ENCODE measurements around the gene GUCY1A2. TPM values are rescaled to one million over a fixed set of nuclear protein-coding genes. Genes with fewer than 3 reads are reported as not detected.

GUCY1A2 gene
- total and polyA plus RNA-seq, 2 experiments from 2014 or later, result 0.15 to 0.54 TPM

DNA sequence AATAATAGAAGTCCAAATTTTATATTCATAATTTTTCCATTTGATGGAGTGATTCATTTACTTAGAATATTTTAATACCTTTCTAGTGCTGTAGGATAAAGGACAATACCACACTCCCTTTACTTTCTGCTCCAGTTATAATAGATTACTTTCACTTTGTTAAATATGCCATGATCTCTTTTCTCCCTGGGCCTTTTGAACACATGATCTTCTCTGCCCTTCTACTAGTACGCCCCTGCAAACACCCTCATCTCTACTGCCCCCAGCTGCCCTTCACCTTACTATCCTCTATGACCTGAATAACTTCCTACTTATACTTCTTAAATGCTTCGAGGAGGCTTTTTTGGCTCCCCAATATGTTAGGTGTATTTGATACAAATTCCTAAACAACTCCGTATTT is 177.3 kb downstream of the GUCY1A2 start:
- in situ Hi-C loops (cut with MboI), result no loop called here
- DNase-seq, result no peak
- no peaks in the 10 kb centered on the region for H3K9me3 ChIP-seq (ENCODE audit: low read depth)
- H3K4me2 ChIP-seq (ENCODE audit: unreplicated experiment), result no peak overlapping the region
- no peaks in the 10 kb centered on the region for H3K9me2 ChIP-seq (ENCODE audit: insufficient read depth)
- no peak overlapping the region for H2AFZ ChIP-seq
- no peaks in the 10 kb centered on the region for H3K36me3 ChIP-seq (ENCODE audit: low read depth)
- WGBS, 2 experiments (ENCODE audit: low coverage in 1 of 2, low lambda C conversion rate in 2 of 2, missing lambda C conversion rate in 2 of 2), result 35 to 43% methylated on average over 3 of the region's 3 CpGs
- H3K27ac ChIP-seq, result no peak overlapping the region
- no peaks in the 10 kb centered on the region for H3K4me1 ChIP-seq (ENCODE audit: insufficient read depth)
- H3K79me2 ChIP-seq (ENCODE audit: insufficient read depth), result no peaks in the 10 kb centered on the region
- no peak overlapping the region for H3K4me3 ChIP-seq
- H3F3A ChIP-seq (ENCODE audit: insufficient read depth), result no peaks in the 10 kb centered on the region
- H3K27me3 ChIP-seq (replicated peaks; ENCODE audit: insufficient read depth), result no peaks in the 10 kb centered on the region
- H3K9ac ChIP-seq, result no peak overlapping the region
- TF ChIP-seq EZH2phosphoT487 (IDR thresholded peaks at IDR 0.05; ENCODE audit: insufficient read depth, low read depth), result no peak
- TF ChIP-seq EZH2 (IDR thresholded peaks at IDR 0.05; ENCODE audit: insufficient read depth, poor library complexity, severe bottlenecking), result no peak
- no peaks in the 10 kb centered on the region for H4K20me1 ChIP-seq (ENCODE audit: insufficient read depth)

GRCh38 chr11:106840146-106840545 is 178.1 kb downstream of the GUCY1A2 start:
- in situ Hi-C loops (cut with MboI), result no loop called here
- 4 to 6% methylated on average over 1 of the region's 1 CpG for WGBS, 2 experiments (ENCODE audit: low coverage in 1 of 2, low lambda C conversion rate in 2 of 2, missing lambda C conversion rate in 2 of 2)

DNA sequence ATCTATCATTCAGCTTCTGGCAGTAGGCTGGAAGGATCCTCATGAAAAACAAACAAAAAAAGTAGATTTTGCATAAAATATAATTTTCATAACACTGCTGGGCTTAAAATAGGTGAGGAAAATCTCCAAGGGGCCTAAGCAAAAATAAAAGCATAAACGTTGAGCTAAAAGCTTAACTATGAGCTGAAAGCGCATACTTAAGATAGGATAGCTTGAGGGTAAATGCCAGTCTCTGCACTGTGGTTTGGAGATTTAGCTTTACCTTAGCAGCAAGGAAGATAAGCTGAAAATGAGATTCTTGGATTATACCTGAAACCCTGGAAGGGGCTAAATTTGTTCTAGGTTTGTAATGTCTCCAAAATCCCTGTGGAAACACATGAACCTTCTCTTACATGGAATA is 183.7 kb downstream of the GUCY1A2 start:
- no peak overlapping the region for H3K4me2 ChIP-seq (ENCODE audit: unreplicated experiment)
- H3K9me3 ChIP-seq (ENCODE audit: low read depth), result no peaks in the 10 kb centered on the region
- H3K27ac ChIP-seq, result no peak overlapping the region
- no peak overlapping the region for H3K9ac ChIP-seq
- no peaks in the 10 kb centered on the region for H3K36me3 ChIP-seq (ENCODE audit: low read depth)
- H3K4me3 ChIP-seq, result no peak overlapping the region
- no peaks in the 10 kb centered on the region for H3K4me1 ChIP-seq (ENCODE audit: insufficient read depth)
- no peaks in the 10 kb centered on the region for H4K20me1 ChIP-seq (ENCODE audit: insufficient read depth)
- TF ChIP-seq EZH2 (IDR thresholded peaks at IDR 0.05; ENCODE audit: insufficient read depth, poor library complexity, severe bottlenecking) (no peak), EZH2phosphoT487 (IDR thresholded peaks at IDR 0.05; ENCODE audit: insufficient read depth, low read depth) (no peak)
- H3F3A ChIP-seq (ENCODE audit: insufficient read depth), result no peaks in the 10 kb centered on the region
- no peak overlapping the region for H2AFZ ChIP-seq
- no peaks in the 10 kb centered on the region for H3K9me2 ChIP-seq (ENCODE audit: insufficient read depth)
- in situ Hi-C loops (cut with MboI), result no loop called here
- 59 to 76% methylated on average over 2 of the region's 2 CpGs for WGBS, 2 experiments (ENCODE audit: low coverage in 1 of 2, low lambda C conversion rate in 2 of 2, missing lambda C conversion rate in 2 of 2)
- no peaks in the 10 kb centered on the region; the same call in 1 of the 2 replicates for H3K27me3 ChIP-seq (replicated peaks; ENCODE audit: insufficient read depth)
- DNase-seq, result no peak
- H3K79me2 ChIP-seq (ENCODE audit: insufficient read depth), result no peaks in the 10 kb centered on the region

More at GRCh38 chr11:106840146-106840545, 178.1 kb downstream of the GUCY1A2 start:
- H3K27ac ChIP-seq, result no peak overlapping the region
- no peak overlapping the region for H2AFZ ChIP-seq
- no peaks in the 10 kb centered on the region for H3K9me3 ChIP-seq (ENCODE audit: low read depth)
- no peak overlapping the region for H3K9ac ChIP-seq
- H3K4me3 ChIP-seq, result no peak overlapping the region
- H3K36me3 ChIP-seq (ENCODE audit: low read depth), result no peaks in the 10 kb centered on the region
- H3K27me3 ChIP-seq (replicated peaks; ENCODE audit: insufficient read depth), result no peaks in the 10 kb centered on the region
- TF ChIP-seq EZH2phosphoT487 (IDR thresholded peaks at IDR 0.05; ENCODE audit: insufficient read depth, low read depth) (no peak), EZH2 (IDR thresholded peaks at IDR 0.05; ENCODE audit: insufficient read depth, poor library complexity, severe bottlenecking) (no peak)
- no peaks in the 10 kb centered on the region for H3F3A ChIP-seq (ENCODE audit: insufficient read depth)
- no peaks in the 10 kb centered on the region for H3K9me2 ChIP-seq (ENCODE audit: insufficient read depth)
- no peaks in the 10 kb centered on the region for H3K4me1 ChIP-seq (ENCODE audit: insufficient read depth)
- H4K20me1 ChIP-seq (ENCODE audit: insufficient read depth), result no peaks in the 10 kb centered on the region
- no peak for DNase-seq
- H3K4me2 ChIP-seq (ENCODE audit: unreplicated experiment), result no peak overlapping the region
- H3K79me2 ChIP-seq (ENCODE audit: insufficient read depth), result no peaks in the 10 kb centered on the region

DNA sequence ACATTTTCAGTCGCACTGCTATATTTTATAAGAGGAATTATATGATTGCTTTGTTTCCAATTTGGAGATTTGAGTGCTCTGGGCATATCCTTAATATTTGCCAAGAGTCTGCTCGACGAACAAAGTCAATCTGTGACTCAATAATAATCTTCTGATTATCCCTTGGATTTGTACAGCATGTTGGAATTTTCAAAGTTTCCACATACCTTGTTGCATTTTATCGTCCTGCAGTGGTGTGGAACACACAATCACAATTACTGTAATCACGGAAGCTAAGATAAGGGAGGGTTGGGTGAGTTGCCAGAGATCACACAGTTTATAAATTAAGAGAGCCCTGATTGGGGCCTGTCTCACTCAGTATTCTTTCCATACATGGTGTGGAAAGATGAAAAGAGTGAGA is 189.3 kb downstream of the GUCY1A2 start:
- no peaks in the 10 kb centered on the region for H3F3A ChIP-seq (ENCODE audit: insufficient read depth)
- H3K9me2 ChIP-seq (ENCODE audit: insufficient read depth), result no peaks in the 10 kb centered on the region
- no peaks in the 10 kb centered on the region for H3K9me3 ChIP-seq (ENCODE audit: low read depth)
- TF ChIP-seq EZH2phosphoT487 (IDR thresholded peaks at IDR 0.05; ENCODE audit: insufficient read depth, low read depth) (no peak), EZH2 (IDR thresholded peaks at IDR 0.05; ENCODE audit: insufficient read depth, poor library complexity, severe bottlenecking) (no peak)
- no peaks in the 10 kb centered on the region for H3K79me2 ChIP-seq (ENCODE audit: insufficient read depth)
- no peak overlapping the region for H3K27ac ChIP-seq
- WGBS, 2 experiments (ENCODE audit: low coverage in 1 of 2, low lambda C conversion rate in 2 of 2, missing lambda C conversion rate in 2 of 2), result 27 to 36% methylated on average over 5 of the region's 5 CpGs
- no peaks in the 10 kb centered on the region for H3K4me1 ChIP-seq (ENCODE audit: insufficient read depth)
- H3K4me2 ChIP-seq (ENCODE audit: unreplicated experiment), result no peak overlapping the region
- in situ Hi-C loops (cut with MboI), result no loop called here
- no peak overlapping the region for H3K9ac ChIP-seq
- H4K20me1 ChIP-seq (ENCODE audit: insufficient read depth), result no peaks in the 10 kb centered on the region
- H2AFZ ChIP-seq, result no peak overlapping the region
- no peak overlapping the region for H3K4me3 ChIP-seq
- H3K27me3 ChIP-seq (replicated peaks; ENCODE audit: insufficient read depth), result no peaks in the 10 kb centered on the region
- no peak for DNase-seq
- no peaks in the 10 kb centered on the region for H3K36me3 ChIP-seq (ENCODE audit: low read depth)

GRCh38 chr11:106828576-106828975 is 189.7 kb downstream of the GUCY1A2 start:
- Histone ChIP-seq H3K9me3 (ENCODE audit: low read depth) (no peaks in the 10 kb centered on the region), H3K4me2 (ENCODE audit: unreplicated experiment) (no peak overlapping the region), H3K9me2 (ENCODE audit: insufficient read depth) (no peaks in the 10 kb centered on the region), H4K20me1 (ENCODE audit: insufficient read depth) (no peaks in the 10 kb centered on the region), H3K36me3 (ENCODE audit: low read depth) (no peaks in the 10 kb centered on the region), H3F3A (ENCODE audit: insufficient read depth) (no peaks in the 10 kb centered on the region), H3K79me2 (ENCODE audit: insufficient read depth) (no peaks in the 10 kb centered on the region), H3K9ac (no peak overlapping the region), H3K4me1 (ENCODE audit: insufficient read depth) (no peaks in the 10 kb centered on the region), H3K27ac (no peak overlapping the region), H2AFZ (no peak overlapping the region), H3K27me3 (replicated peaks; ENCODE audit: insufficient read depth) (no peaks in the 10 kb centered on the region), H3K4me3 (no peak overlapping the region)
- TF ChIP-seq EZH2 (IDR thresholded peaks at IDR 0.05; ENCODE audit: insufficient read depth, poor library complexity, severe bottlenecking) (no peak), EZH2phosphoT487 (IDR thresholded peaks at IDR 0.05; ENCODE audit: insufficient read depth, low read depth) (no peak)
- WGBS, 2 experiments (ENCODE audit: low coverage in 1 of 2, low lambda C conversion rate in 2 of 2, missing lambda C conversion rate in 2 of 2), result 19 to 30% methylated on average over 3 of the region's 3 CpGs
- DNase-seq, result no peak
- in situ Hi-C loops (cut with MboI), result no loop called here

Data from GM23248 (cell line).